GM18526 (cell line): ENCODE measurements around the gene GNAI3.

ENCODE experiments used
- POLR2A ChIP-seq: IDR thresholded peaks from 3 replicates; pipeline ENCODE4 v1.6.1; 2011; ENCODE audit not compliant: insufficient read length; ENCODE audit errors: extremely low read depth

The GNAI3 gene

DNA sequence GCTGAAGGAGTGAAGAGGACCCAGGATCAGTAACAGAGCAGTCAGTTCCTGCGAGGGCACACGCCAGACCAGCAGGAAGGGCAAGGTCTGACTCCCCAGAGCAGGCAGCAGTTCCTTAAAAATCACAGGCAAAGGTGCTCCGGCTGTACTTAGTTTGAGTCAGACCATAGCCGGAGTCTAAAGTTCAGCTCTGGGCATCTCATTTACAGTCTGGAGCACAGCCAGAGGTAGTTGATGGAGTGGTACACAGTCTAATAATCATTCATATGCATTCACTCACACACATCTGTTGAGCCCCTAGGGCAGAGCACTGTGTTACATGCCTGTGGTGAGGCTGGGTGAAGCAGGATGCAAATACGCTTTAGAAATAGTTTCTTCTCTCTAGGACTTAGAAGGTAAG, 31.5 kb upstream of the GNAI3 start:
- no peak for TF ChIP-seq POLR2A

- no peak for TF ChIP-seq POLR2A
Observed at GRCh38 chr1:109517337-109517736, 31.1 kb upstream of the GNAI3 start.

GRCh38 chr1:109521002-109521951, 27.1 kb upstream of the GNAI3 start:
- no peak for TF ChIP-seq POLR2A

DNA sequence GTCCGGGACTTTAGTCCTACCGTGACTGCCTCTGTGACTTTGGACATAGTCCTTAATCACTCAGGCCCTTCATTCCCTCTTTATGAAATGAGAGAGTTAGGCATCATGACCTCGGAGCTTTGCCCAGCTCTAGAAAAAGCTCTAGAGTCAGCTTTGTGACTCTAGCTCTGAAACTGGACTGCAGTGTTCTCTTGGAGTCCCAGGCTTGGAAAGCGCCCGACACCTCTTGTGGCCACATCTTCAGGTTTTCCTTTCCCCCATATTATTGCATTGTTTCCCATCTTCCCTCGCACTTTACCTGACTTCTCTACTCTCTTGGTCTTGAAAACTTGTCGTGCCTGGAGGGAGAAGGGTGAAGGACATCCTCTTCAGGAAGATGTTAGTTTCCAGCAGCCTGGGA, 26.4 kb upstream of the GNAI3 start:
- TF ChIP-seq POLR2A, result no peak

- TF ChIP-seq POLR2A, result no peak
Observed at GRCh38 chr1:109523706-109524105, 24.7 kb upstream of the GNAI3 start.

- no peak for TF ChIP-seq POLR2A
Observed at GRCh38 chr1:109527098-109527811, 21.2 kb upstream of the GNAI3 start.

DNA sequence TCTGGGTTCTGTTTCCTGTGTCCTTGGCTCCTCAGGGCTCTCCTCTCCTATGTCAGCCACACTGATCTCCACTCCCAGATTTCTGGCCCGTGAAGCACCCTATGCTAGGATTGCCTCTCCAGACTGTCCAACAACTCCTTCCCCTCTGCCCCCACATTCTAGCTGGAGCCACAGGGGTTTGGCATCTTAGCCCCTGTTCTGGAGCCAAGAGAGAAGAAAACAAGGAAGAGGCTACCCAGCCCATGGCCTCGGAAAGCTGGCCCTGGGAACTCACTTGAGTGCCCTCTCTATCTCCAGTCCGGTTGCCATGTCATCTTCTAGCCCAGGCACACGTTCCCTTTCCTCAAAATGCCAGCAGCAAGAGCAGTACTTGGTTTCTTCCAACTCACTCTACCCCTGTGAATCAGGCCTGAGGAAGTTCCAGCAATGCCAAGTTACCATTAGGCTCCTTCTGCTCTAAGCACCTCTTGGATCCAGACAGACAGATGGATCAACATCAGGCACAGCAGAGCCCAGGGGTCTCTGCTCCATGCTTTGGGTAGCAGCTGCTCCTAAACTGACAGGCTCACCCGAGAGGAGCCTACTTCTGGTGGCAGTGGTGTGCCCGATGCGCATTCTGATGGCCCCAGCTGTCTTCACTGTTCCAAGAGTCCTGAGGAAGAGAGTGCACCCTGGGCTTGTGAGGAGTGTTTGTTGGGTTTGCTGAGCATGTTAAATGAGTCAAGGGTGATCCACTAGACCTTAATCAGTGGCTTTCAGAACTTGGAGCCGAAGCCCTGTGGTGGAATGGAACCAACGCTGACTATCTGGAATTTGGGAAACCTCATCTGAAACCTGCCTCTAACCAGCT, 20.3 kb upstream of the GNAI3 start:
- no peak for TF ChIP-seq POLR2A

- no peak for TF ChIP-seq POLR2A
Observed at GRCh38 chr1:109528712-109529111, 19.7 kb upstream of the GNAI3 start.

DNA sequence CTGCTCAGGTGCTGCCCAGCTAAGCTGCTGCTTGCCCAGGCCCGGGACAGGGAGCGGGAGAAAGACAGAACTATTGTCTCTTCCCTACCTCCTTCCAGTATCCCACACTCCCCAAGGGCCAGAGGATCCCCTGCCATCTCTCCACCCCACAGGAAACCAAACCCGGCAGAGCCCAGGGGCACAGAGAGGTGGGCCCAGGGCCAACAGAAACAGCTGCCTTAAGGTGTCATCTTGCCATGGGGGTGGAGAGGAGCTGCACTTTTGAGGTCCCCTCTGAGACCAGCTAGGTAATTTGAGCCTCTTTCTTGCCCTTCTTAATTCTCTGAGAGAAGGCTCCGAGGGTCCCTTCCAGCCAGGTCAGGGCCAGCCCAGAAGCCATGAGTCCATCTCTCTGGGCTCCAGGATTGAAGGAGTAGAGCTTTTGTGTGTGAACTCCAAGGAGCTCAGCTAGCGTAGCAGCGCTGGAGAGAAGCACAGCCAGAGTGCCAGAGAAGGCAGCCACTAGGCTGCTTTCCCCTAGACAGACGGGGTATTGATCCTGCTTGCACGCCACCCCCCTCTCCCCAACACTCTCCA, 18.4 kb upstream of the GNAI3 start:
- TF ChIP-seq POLR2A, result no peak

DNA sequence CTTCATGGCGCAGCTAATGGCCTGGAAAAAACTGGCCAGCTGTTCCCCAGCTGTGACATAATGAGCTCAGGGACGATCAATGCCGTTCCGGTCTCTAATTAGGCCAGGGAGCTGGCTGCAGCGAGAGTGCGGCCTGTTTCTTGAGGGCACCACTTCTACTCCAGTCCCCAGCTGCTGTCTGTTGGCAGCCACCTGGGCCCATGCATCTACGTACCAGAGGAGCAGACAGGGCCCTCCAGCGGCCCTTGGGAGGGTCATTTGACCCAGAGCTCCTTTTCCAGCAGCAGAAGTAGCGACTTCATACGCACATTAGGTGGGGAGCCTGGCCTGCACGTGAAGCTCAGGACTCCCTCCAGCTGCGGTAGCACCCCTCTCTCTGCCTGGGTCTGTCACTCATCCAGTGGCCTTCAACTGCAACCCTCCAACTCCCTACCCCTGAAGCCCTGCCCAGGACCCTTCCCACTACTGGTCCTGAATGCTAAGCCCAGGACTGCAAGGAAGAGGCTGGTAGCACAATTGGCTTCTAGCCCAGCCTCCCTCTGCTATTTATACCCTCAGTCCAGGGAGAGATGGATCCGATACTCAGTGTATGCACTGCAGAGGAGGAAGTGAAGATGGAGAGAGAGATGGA, 17.8 kb upstream of the GNAI3 start:
- TF ChIP-seq POLR2A, result no peak

DNA sequence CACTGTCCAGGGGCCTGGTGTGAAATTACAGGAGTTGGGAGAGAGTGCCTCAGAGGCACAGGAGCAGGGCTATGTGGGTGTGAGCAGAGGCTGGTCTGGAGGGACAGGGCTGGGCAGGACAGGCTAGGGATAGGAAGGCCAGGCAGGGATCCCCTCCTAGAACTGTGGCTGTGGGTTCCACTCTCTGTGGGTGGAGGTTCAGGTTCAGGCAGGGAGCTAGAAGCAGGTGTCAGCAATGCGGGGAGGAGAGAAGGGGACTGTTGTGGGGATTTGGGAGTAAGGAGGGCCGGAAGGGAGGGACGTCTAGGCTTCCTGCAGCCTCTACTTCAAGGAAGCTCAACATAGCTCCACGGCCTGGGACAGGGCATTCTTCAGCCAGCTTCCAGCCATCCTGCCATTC, 17.0 kb upstream of the GNAI3 start:
- no peak for TF ChIP-seq POLR2A

- TF ChIP-seq POLR2A, result no peak
Observed at GRCh38 chr1:109531826-109532364, 16.5 kb upstream of the GNAI3 start.

GRCh38 chr1:109532365-109533136, 15.9 kb upstream of the GNAI3 start:
- TF ChIP-seq POLR2A, result no peak
